Stomach (tissue), 9 donors: ENCODE measurements around the gene FUT8. TPM values are rescaled to one million over a fixed set of nuclear protein-coding genes. Genes with fewer than 3 reads are reported as not detected.
"Not testable (repeated sequence)": the region's sequence is repeated elsewhere in the genome, so short reads cannot be mapped to it uniquely, and the experiment has no call there.

Experiments
- DNase-seq, 2 donors: peaks; one replicate each; pipeline versions ENCODE4 v3.0.0 to v3.0.0-alpha.2; 2013 to 2019
- H3K27ac ChIP-seq, 5 donors: fragments of 200-600 bp in 4 of 5; sonication (generic) in 4 of 5; one replicate each; pipeline ENCODE4 v1.5.1; 2013 to 2019; ENCODE audit warnings: mild to moderate bottlenecking in 1 of 5, moderate library complexity in 1 of 5
- H3K27me3 ChIP-seq, 3 donors: fragments of 200-600 bp; sonication (generic); one replicate each; pipeline ENCODE4 v1.5.1; 2017 to 2019; ENCODE audit warnings: mixed run types in 1 of 3
- H3K36me3 ChIP-seq, 4 donors: fragments of 200-600 bp; sonication (generic); 1 replicate in 3 of 4; 2 replicates in 1 of 4; pipeline ENCODE4 v1.5.1; 2016 to 2019
- H3K4me1 ChIP-seq, 4 donors: fragments of 200-600 bp; sonication (generic); one replicate each; pipeline ENCODE4 v1.5.1; 2016 to 2019
- H3K4me3 ChIP-seq, 4 donors: fragments of 200-600 bp; sonication (generic) in 3 of 4; one replicate each; pipeline ENCODE4 v1.5.1; 2016 to 2019; ENCODE audit warnings: mild to moderate bottlenecking in 1 of 4
- H3K9me3 ChIP-seq, 4 donors: fragments of 200-600 bp; sonication (generic); one replicate each; pipeline ENCODE4 v1.5.1; 2016 to 2019
- CTCF ChIP-seq, 7 experiments: fragments of 450-650 bp in 4 of 7; fragments of 200-600 bp in 3 of 7; sonication (generic) in 3 of 7; IDR thresholded peaks; one replicate each; pipeline ENCODE4 v1.5.1; 2016 to 2019; ENCODE audit warnings: antibody characterized with exemption in 7 of 7, control low read depth in 2 of 7, mild to moderate bottlenecking in 1 of 7
- EP300 ChIP-seq: sonication (generic); formaldehyde crosslinking; IDR thresholded peaks from one replicate; pipeline ENCODE4 v1.6.1; 2017; ENCODE audit warnings: antibody characterized with exemption
- POLR2A ChIP-seq, 4 donors: fragments of 450-650 bp; IDR thresholded peaks; one replicate each; pipeline ENCODE4 v1.6.1; 2016; ENCODE audit warnings: antibody characterized with exemption in 4 of 4, control low read depth in 2 of 4, mild to moderate bottlenecking in 1 of 4, moderate library complexity in 1 of 4
- POLR2AphosphoS5 ChIP-seq, 3 donors: sonication (generic); formaldehyde crosslinking; IDR thresholded peaks; one replicate each; pipeline ENCODE4 v1.6.1; 2016; ENCODE audit warnings: antibody characterized with exemption in 3 of 3
- WGBS, 5 donors: extraction: QIAGEN DNeasy Blood & Tissue Kit in 3 of 5; methylation state at CpG; one replicate each; pipeline versions ENCODE4 v1.1.5 to v1.1.7; 2013 to 2018; 5-methylcytosine and 5-hydroxymethylcytosine counted together
- intact Hi-C: fragments of 100-400 bp; cut with DNase I; formaldehyde crosslinking; loops from one replicate; pipeline ENCODE4 v1.15.1; 2023; ENCODE audit warnings: low total_unique reads
- polyA plus RNA-seq, 3 donors: library from polyadenylated mRNA; stranded (reverse); fragments of 200-250 nt; gene quantifications; one replicate each; pipeline ENCODE4 v1.2.3, GENCODE V29; 2013
- total RNA-seq, 5 donors: library from RNA; depleted of rRNA; stranded (reverse); fragments of >200 nt; gene quantifications; one replicate each; pipeline versions ENCODE4 v1.1.0 to v1.2.3, GENCODE V29; 2014 to 2016
- donor health status: healthy with polysubstance abuse.
- donor health status: Bipolar disorder and iron deficiency.
- donor health status: healthy.

The FUT8 gene
- total and polyA plus RNA-seq, 8 donors: 17.4 to 175 (median 36.7) TPM

- intact Hi-C loops: no loop called here
- Histone ChIP-seq H3K27ac (no peak overlapping the region), H3K36me3 (peaks cover 0 to 10% (median 8%) of the 10 kb centered on the region in 4 donors), H3K4me1 (peaks cover 0 to 9% (median 0%) of the 10 kb centered on the region in 4 donors), H3K27me3 (no peaks in the 10 kb centered on the region), H3K9me3 (no peaks in the 10 kb centered on the region), H3K4me3 (no peak overlapping the region)
- no peak for DNase-seq
- WGBS, 5 donors: 34 to 50% (median 40%) methylated on average over 5 of the region's 5 CpGs
- no peak for TF ChIP-seq CTCF (IDR thresholded peaks at IDR 0.05)
- TF ChIP-seq POLR2A (IDR thresholded peaks at IDR 0.05): no peak
- no peak for TF ChIP-seq POLR2AphosphoS5 (IDR thresholded peaks at IDR 0.05)
- TF ChIP-seq EP300: no peak
Observed at GRCh38 chr14:65676361-65677014, 264.0 kb downstream of the FUT8 start.

GRCh38 chr14:65685572-65685971 lies 273.0 kb downstream of the FUT8 start:
- intact Hi-C loops: no loop called here
- H3K27ac ChIP-seq: no peak overlapping the region
- peaks cover 0 to 8% (median 2%) of the 10 kb centered on the region in 4 donors for H3K36me3 ChIP-seq
- H3K9me3 ChIP-seq: no peaks in the 10 kb centered on the region
- no peak for DNase-seq
- TF ChIP-seq CTCF (IDR thresholded peaks at IDR 0.05) (no peak), EP300 (no peak), POLR2AphosphoS5 (IDR thresholded peaks at IDR 0.05) (no peak), POLR2A (IDR thresholded peaks at IDR 0.05) (no peak)
- H3K4me1 ChIP-seq: peaks cover 0 to 12% (median 4%) of the 10 kb centered on the region in 4 donors
- 95 to 99% (median 97%) methylated on average over 2 of the region's 2 CpGs for WGBS, 5 donors
- no peaks in the 10 kb centered on the region for H3K27me3 ChIP-seq
- no peak overlapping the region for H3K4me3 ChIP-seq

GRCh38 chr14:65686761-65687160 lies 274.2 kb downstream of the FUT8 start:
- Histone ChIP-seq H3K27me3 (no peaks in the 10 kb centered on the region), H3K36me3 (peaks cover 0 to 8% (median 2%) of the 10 kb centered on the region in 4 donors), H3K27ac (no peak overlapping the region), H3K9me3 (no peaks in the 10 kb centered on the region), H3K4me1 (peaks cover 0 to 12% (median 4%) of the 10 kb centered on the region in 4 donors), H3K4me3 (no peak overlapping the region)
- DNase-seq: peak in 1 of 2 donors; percentile 11
- intact Hi-C loops: no loop called here
- TF ChIP-seq POLR2AphosphoS5 (IDR thresholded peaks at IDR 0.05): no peak

- no peak overlapping the region for H3K4me3 ChIP-seq
- no peak for DNase-seq
- intact Hi-C loops: no loop called here
- H3K36me3 ChIP-seq: peaks cover 0 to 8% (median 2%) of the 10 kb centered on the region in 4 donors
- no peaks in the 10 kb centered on the region for H3K27me3 ChIP-seq
- no peak overlapping the region for H3K27ac ChIP-seq
- H3K9me3 ChIP-seq: no peaks in the 10 kb centered on the region
- TF ChIP-seq POLR2AphosphoS5 (IDR thresholded peaks at IDR 0.05): no peak
- H3K4me1 ChIP-seq: peaks cover 0 to 12% (median 4%) of the 10 kb centered on the region in 4 donors
Observed at GRCh38 chr14:65689070-65689469, 276.5 kb downstream of the FUT8 start.

GRCh38 chr14:65692566-65692965 lies 280.0 kb downstream of the FUT8 start:
- H3K9me3 ChIP-seq, H3K4me3 ChIP-seq, H3K4me1 ChIP-seq, H3K27me3 ChIP-seq, H3K36me3 ChIP-seq, DNase-seq, H3K27ac ChIP-seq, intact Hi-C loops: not testable (repeated sequence)
- 93 to 95% (median 95%) methylated on average over 7 to 25 of the region's 31 CpGs; no CpG with 5 or more reads in 2 of the 5 donors for WGBS, 5 donors

GRCh38 chr14:65696801-65697200 lies 284.3 kb downstream of the FUT8 start:
- Histone ChIP-seq H3K9me3 (no peaks in the 10 kb centered on the region), H3K27ac (no peak overlapping the region), H3K36me3 (peaks cover 0 to under 1% (median 0%) of the 10 kb centered on the region in 4 donors), H3K4me1 (no peaks in the 10 kb centered on the region), H3K4me3 (no peak overlapping the region), H3K27me3 (no peaks in the 10 kb centered on the region)
- intact Hi-C loops: no loop called here
- no peak for TF ChIP-seq EP300
- no peak for TF ChIP-seq POLR2A (IDR thresholded peaks at IDR 0.05)
- 78 to 96% (median 89%) methylated on average over 1 of the region's 1 CpG for WGBS, 5 donors
- DNase-seq: no peak
